ENCODE measurements around the gene SLC25A13.

DNA sequence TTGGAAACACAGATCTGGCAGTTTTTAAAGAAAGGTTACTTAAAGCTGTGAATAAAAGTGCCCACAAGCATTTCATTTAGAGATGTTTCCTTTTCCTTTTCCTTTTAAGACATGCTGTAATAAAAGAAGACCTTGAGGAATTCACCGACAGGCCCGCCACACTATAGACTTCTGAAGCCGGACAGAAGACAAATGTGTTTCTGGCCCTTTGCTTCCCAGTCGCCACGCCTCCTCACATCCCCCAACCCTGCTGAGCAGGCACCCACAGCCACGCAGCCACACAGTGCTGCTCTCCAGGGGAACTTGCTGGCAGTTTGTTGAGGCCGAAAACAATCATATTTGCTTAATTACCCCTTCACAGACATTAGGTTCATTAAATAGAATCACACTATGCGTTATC is 83.4 kb downstream of the SLC25A13 start:
- TF ChIP-seq, protein P1, sequence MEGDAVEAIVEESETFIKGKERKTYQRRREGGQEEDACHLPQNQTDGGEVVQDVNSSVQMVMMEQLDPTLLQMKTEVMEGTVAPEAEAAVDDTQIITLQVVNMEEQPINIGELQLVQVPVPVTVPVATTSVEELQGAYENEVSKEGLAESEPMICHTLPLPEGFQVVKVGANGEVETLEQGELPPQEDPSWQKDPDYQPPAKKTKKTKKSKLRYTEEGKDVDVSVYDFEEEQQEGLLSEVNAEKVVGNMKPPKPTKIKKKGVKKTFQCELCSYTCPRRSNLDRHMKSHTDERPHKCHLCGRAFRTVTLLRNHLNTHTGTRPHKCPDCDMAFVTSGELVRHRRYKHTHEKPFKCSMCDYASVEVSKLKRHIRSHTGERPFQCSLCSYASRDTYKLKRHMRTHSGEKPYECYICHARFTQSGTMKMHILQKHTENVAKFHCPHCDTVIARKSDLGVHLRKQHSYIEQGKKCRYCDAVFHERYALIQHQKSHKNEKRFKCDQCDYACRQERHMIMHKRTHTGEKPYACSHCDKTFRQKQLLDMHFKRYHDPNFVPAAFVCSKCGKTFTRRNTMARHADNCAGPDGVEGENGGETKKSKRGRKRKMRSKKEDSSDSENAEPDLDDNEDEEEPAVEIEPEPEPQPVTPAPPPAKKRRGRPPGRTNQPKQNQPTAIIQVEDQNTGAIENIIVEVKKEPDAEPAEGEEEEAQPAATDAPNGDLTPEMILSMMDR (IDR thresholded peaks at IDR 0.05) = no peak
- no peak for TF ChIP-seq POLR2A (IDR thresholded peaks at IDR 0.05)

Data from uterus (tissue), 2 donors.